ENCODE results near the gene TLK2.

GRCh38 chr17:62627219-62627903, 148.7 kb downstream of the TLK2 start, which contains the start of gene MRC2:
- TF ChIP-seq CTCF (tag by site-specific recombination; IDR thresholded peaks at IDR 0.05) (peak; percentile 35; the same call in 1 of the 2 replicates), ZNF362 (tag by site-specific recombination; IDR thresholded peaks at IDR 0.05) (no peak), ZNF302 (tag by site-specific recombination; IDR thresholded peaks at IDR 0.05; ENCODE audit: low read depth) (no peak), ZNF707 (tag by site-specific recombination; IDR thresholded peaks at IDR 0.05) (no peak), ZNF777 (tag by site-specific recombination; IDR thresholded peaks at IDR 0.05; ENCODE audit: borderline replicate concordance) (no peak), ZNF530 (tag by site-specific recombination; IDR thresholded peaks at IDR 0.05; ENCODE audit: low read depth) (no peak), HOXA7 (CRISPR knock-in tag; IDR thresholded peaks at IDR 0.05; ENCODE audit: borderline replicate concordance) (no peak), ZFP69B (tag by site-specific recombination; IDR thresholded peaks at IDR 0.05) (no peak; the same call in none of the 2 replicates), ZNF202 (tag by site-specific recombination; IDR thresholded peaks at IDR 0.05; ENCODE audit: borderline replicate concordance) (no peak), PATZ1 (tag by site-specific recombination; IDR thresholded peaks at IDR 0.05) (peak; percentile 64), BCL6B (tag by site-specific recombination; IDR thresholded peaks at IDR 0.05) (no peak)
- TF ChIP-seq, protein P1, sequence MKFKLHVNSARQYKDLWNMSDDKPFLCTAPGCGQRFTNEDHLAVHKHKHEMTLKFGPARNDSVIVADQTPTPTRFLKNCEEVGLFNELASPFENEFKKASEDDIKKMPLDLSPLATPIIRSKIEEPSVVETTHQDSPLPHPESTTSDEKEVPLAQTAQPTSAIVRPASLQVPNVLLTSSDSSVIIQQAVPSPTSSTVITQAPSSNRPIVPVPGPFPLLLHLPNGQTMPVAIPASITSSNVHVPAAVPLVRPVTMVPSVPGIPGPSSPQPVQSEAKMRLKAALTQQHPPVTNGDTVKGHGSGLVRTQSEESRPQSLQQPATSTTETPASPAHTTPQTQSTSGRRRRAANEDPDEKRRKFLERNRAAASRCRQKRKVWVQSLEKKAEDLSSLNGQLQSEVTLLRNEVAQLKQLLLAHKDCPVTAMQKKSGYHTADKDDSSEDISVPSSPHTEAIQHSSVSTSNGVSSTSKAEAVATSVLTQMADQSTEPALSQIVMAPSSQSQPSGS (tag by site-specific recombination; IDR thresholded peaks at IDR 0.05; ENCODE audit: low read depth) = no peak
- TF ChIP-seq, protein P2, sequence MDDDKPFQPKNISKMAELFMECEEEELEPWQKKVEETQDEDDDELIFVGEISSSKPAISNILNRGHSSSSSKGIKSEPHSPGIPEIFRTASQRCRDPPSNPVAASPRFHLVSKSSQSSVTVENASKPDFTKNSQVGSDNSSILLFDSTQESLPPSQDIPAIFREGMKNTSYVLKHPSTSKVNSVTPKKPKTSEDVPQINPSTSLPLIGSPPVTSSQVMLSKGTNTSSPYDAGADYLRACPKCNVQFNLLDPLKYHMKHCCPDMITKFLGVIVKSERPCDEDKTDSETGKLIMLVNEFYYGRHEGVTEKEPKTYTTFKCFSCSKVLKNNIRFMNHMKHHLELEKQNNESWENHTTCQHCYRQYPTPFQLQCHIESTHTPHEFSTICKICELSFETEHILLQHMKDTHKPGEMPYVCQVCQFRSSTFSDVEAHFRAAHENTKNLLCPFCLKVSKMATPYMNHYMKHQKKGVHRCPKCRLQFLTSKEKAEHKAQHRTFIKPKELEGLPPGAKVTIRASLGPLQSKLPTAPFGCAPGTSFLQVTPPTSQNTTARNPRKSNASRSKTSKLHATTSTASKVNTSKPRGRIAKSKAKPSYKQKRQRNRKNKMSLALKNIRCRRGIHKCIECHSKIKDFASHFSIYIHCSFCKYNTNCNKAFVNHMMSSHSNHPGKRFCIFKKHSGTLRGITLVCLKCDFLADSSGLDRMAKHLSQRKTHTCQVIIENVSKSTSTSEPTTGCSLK (tag by site-specific recombination; IDR thresholded peaks at IDR 0.05) = no peak
- TF ChIP-seq, protein P3, sequence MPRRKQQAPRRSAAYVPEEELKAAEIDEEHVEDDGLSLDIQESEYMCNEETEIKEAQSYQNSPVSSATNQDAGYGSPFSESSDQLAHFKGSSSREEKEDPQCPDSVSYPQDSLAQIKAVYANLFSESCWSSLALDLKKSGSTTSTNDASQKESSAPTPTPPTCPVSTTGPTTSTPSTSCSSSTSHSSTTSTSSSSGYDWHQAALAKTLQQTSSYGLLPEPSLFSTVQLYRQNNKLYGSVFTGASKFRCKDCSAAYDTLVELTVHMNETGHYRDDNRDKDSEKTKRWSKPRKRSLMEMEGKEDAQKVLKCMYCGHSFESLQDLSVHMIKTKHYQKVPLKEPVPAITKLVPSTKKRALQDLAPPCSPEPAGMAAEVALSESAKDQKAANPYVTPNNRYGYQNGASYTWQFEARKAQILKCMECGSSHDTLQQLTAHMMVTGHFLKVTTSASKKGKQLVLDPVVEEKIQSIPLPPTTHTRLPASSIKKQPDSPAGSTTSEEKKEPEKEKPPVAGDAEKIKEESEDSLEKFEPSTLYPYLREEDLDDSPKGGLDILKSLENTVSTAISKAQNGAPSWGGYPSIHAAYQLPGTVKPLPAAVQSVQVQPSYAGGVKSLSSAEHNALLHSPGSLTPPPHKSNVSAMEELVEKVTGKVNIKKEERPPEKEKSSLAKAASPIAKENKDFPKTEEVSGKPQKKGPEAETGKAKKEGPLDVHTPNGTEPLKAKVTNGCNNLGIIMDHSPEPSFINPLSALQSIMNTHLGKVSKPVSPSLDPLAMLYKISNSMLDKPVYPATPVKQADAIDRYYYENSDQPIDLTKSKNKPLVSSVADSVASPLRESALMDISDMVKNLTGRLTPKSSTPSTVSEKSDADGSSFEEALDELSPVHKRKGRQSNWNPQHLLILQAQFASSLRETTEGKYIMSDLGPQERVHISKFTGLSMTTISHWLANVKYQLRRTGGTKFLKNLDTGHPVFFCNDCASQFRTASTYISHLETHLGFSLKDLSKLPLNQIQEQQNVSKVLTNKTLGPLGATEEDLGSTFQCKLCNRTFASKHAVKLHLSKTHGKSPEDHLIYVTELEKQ (tag by site-specific recombination; IDR thresholded peaks at IDR 0.05; ENCODE audit: borderline replicate concordance) = no peak

Measured in HEK293 (cell line).